ENCODE data around the gene PIK3R1.
A peak's percentile ranks its signal among the peaks of the same experiment; 100 is the strongest.
"Not testable (repeated sequence)": the region's sequence is repeated elsewhere in the genome, so short reads cannot be mapped to it uniquely, and the experiment has no call there.

PIK3R1 gene

DNA sequence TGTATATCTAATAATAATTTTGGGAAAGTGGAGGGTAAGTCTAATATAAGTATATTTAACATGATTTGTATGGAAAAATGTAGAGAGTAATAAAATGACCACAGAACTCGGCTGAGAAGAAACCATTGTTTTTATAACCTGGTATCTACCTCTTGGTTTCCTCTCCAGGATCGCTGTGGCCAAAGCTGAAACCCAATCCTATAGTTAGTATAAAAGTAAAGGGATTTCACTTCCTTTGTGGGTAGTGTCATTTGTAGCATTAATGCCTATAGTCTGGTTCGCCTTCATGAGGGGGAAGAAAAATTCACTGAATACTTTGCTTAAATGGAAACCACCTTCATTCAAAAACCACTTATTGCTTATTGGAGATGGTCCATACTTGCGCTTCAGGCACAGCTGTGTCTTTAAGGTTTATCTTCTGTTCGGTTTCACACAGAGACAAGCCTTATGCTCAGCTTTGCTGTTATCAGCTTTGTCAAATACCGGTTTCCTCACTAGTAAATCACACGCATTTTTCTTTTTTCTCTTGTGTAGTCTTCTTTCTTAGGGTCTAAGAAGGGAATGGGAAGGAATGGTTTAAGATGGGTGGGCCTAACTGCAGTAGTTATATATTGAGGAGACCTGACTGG, 12.1 kb downstream of the PIK3R1 start:
- peak; percentile 50 for DNase-seq

DNA sequence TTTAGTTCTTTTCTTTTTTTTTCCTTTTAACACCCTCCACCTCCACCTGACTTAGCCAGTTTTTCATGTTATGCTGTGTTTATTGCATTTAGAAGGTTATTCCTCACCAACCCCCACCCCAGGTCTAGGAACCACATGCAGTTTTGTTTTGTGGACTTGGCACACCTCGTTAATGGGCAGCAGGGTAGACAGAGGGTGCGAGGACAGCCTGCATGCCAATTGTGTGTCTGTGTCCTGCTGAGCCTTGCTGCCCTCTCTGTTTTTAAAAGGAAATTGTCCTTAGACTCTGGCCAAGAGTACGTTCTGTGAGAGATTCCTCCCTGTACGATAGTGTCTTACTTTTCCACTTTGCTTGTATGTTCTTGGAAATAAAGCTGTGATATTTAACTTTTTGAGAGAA, 13.9 kb downstream of the PIK3R1 start:
- no peak for DNase-seq

DNA sequence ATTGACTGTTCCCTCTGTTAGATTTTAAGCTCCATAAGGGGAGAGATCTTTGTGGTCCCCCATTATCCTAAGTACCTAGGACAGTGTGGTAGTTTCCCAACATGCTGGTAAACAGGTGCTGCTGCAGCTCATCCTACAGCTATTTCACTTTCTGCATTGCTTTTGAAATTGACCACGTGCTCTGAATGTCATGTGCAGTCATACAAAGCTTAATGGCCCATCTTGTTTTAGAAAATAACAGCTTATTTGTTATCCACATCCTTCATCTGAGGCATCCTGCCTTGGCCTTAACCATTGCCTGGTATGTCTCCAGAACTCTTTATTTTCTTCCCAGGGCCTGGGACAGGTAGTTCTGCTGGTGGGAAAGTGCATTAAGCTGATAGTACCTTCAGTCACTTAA, 14.7 kb downstream of the PIK3R1 start:
- no peak for DNase-seq

DNA sequence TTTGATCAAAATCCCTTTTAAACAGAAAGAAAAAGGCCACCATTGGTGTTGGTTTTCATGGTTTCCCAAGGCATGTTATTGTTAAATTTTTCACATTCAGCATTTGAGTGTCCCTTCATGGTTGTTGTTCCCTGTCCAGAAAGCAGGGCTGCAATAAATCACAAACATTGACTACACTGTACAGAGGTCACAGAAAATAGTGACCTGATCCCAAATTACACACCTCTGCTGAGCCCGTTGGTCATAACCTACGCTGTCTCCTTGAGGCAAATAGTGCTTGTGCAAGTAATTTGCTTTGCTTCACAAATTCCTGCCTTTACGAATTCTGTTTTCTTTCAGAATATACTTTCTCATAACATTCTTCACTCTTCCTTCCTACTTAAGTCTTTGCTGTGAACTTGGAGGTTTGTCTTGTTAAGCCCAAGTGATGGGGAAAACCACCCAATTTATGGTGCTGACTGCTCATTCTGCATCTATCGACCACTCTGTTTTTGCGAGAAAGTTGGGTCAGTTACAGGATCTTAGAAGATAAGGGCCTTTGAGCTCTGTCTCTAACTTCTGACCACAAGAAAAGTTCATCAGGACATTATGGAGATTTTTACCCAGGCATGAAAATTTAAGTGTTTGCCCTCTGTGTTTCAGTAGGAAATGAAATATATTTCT, 16.0 kb downstream of the PIK3R1 start:
- no peak for DNase-seq

DNA sequence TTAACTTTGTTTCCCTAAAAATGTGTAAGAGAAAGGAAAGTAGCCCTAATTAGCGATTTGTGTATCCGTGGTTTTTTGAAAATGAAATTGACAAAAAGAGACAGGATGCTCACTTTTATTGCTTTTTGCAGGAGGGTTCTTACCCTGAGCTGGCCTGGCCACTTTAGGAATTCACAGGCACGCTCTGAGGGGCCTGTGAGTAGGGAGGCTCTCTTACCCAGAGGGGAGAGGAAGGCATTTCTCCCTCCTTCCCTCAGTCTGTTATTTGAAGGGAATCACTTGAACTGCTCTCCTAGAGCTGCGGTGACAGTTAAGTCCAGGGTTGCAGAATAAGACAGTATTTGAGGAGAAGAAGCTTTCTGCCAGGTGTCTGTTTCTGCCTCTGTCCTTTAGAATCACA, 16.7 kb downstream of the PIK3R1 start:
- no peak for DNase-seq

GRCh38 chr5:68233075-68233474, 17.5 kb downstream of the PIK3R1 start:
- DNase-seq = no peak

DNA sequence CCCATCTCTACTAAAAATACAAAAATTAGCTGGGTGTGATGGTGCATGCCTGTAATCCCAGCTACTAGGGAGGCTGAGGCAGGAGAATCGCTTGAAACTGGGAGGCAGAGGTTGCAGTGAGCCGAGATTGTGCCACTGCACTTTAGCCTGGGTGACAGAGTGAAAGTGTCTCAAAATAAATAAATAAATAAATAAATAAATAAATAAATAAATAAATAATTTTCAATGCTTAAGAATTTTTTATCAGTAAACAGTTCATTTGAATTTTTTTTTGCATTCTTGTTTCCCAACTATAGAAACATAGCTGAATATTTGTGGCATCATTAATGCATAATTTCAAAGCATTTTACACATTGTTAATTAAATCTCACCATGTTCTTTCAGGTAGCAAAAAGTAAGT, 19.7 kb downstream of the PIK3R1 start:
- not testable (repeated sequence) for DNase-seq

- DNase-seq = no peak
Observed at GRCh38 chr5:68237715-68238114, 22.2 kb downstream of the PIK3R1 start.

DNA sequence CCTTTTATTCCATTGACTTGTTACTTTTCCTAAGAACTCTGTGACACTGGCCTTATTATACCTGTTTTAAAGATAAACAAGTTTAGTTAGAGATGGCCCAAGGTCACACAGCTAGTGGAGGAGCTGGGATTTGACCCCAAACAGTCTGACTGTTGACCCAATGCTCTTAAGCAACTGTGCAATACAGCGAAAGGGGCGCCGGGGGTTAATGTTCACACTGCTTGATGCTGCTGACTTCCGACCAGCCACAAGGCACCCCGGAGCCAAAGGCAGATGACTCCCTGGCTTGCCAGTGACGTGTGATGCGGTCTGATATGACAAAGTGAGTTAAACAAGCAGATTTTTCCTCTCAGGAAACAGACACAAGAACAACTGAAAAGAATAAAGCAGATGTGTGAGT, 23.9 kb downstream of the PIK3R1 start:
- peak; percentile 95 for DNase-seq

DNA sequence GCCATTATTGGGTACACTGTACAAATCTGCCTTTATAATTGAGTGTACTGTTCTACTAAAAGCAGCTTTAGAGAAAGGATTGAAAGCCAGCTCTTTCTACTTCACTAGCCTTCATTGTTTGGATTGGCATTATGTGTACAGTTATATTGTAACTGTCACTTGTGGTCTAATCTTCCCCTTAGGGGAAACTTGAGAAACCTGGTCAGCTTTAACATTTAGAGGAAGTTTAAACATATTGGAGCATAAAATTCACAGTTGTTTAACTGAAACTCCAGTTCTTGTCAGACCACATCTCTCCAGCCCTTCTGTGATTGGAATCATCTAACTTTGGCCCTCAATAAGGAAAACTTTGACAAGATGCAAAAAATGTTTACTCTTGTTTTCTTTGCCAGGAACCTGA, 24.6 kb downstream of the PIK3R1 start:
- peak; percentile 83 for DNase-seq

- DNase-seq = no peak
Observed at GRCh38 chr5:68240771-68241170, 25.2 kb downstream of the PIK3R1 start.

GRCh38 chr5:68242743-68243142, 27.2 kb downstream of the PIK3R1 start:
- DNase-seq = no peak

DNA sequence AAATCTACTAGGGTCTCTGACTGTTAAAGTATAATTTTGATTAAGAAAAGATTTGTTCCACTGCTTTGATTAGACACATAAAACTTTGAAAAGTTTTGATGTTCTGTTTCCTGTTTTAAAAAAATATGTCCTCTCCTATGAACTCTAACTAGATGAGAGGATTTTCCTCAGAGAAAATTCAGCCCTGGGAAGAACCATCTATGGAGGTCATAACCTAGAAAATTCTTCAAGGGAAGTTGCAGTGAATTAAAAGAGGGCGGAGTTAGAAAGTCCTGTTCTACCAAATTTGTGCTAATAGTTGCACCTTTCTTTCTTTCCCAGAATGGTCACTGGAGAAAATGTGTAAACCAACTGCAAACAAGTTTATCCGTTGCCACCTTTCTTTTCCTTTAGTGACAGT, 27.7 kb downstream of the PIK3R1 start:
- no peak for DNase-seq

GRCh38 chr5:68243681-68244080, 28.1 kb downstream of the PIK3R1 start:
- DNase-seq = peak; percentile 24

- no peak for DNase-seq
Observed at GRCh38 chr5:68245319-68245718, 29.8 kb downstream of the PIK3R1 start.

GRCh38 chr5:68246802-68247201, 31.2 kb downstream of the PIK3R1 start:
- peak; percentile 50 for DNase-seq

GRCh38 chr5:68247627-68248026, 32.1 kb downstream of the PIK3R1 start:
- no peak for DNase-seq

DNA sequence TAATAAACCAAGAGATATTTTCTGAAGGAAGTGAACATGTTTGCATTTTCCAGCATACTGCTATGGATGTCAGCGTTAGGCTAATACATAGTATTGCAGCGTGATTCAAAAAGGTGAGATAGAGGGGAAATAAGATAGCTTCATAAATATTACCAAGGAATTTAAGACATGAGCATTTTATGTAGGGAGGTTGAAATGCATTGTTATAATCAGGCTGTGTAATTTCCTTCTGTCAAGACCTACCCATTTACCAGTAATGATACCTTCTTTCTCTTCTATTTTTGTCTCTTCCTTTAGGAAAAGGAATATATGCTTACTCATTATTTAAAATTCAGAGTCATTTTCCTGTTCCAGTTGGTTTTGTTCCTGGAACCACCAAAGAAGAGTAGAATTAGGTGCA, 33.3 kb downstream of the PIK3R1 start:
- DNase-seq = no peak

- DNase-seq = no peak
Observed at GRCh38 chr5:68249520-68249919, 34.0 kb downstream of the PIK3R1 start.

DNA sequence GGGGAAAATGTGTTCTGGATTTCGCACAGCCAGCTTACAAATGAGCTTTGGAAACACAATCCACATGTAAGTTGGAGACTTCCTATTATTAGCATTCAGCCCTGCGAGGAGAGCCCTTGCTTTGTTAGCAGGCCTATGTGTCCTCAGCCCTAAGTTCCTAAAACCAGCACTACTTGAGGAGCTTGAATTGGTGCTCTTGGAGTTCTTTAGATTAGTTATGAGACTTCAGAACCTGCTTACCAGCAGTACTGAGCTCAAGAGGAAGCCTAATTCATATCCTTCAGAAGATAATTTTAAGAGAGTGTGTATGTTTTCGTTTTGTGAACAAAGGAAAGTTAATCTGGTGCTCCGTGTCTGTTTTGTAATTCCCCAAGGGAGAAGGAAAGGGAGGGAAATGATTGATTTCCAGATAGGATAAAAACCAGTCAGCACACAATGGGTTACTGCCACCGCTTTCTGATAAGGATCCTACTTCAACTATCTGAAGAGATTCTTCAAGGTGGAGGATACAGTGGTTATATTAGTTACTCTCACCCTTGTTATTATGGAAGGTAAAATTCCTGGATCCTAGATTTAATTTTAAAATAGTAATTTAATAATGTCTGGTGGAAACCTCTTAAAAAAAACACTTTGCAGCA, 35.2 kb downstream of the PIK3R1 start:
- no peak for DNase-seq

- no peak for DNase-seq
Observed at GRCh38 chr5:68251386-68251785, 35.8 kb downstream of the PIK3R1 start.

DNA sequence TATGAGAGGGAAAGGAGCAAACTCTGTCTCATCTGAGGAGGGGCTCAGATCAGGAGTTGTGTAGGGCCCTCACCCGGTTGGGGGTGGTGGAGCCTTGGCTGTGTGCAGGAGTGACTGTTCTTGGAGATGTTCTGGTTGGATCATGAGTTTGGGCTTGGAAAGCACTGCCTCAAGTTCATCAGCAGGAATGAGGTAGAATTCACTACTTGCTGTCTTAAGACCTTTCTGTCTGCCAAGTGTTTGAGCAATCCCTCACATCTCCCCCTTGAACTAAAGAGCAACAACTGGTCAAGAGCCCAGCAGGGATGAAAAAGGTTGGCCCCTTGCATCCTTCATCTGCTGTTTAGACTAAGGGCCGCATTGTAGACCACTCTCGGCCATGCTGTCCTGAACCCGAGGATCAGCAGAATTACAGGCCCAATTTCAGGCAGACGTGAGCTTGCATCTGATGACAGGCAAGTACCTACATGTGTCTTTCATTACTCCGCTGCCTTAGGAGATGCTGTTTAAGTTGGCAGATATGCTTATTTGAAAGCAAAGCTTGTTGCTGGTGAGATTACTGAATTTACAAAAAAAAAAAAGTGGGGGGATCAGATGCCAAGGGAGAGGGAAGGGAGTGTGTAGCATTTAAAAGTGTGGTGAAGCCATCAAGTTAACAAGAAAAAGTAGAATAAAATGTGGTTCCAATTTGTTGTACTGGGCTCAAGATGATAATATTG, 36.4 kb downstream of the PIK3R1 start:
- DNase-seq = no peak

GRCh38 chr5:68252673-68253623, 37.4 kb downstream of the PIK3R1 start:
- DNase-seq = peak; percentile 88
